Measurements from ENCODE around the gene RGS6.

DNA sequence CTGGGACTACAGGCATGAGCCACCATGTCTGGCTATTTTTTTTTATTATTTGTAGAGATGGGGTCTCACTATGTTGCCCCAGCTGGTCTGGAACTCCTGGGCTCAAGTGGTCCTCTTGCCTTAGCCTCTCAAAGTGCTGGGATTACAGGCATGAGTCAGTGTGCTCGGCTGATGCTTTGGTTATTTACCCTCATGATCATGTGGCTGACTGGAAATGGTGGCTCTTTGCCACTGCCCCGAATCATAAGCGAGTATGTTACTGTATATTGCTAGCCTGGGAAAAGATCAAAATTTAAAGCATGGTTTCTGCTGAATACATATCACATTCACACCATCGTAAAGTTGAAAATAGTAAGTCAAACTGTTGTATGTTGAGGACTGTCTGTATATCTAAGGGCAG, 101.1 kb downstream of the RGS6 start:
- TF ChIP-seq, protein P1, sequence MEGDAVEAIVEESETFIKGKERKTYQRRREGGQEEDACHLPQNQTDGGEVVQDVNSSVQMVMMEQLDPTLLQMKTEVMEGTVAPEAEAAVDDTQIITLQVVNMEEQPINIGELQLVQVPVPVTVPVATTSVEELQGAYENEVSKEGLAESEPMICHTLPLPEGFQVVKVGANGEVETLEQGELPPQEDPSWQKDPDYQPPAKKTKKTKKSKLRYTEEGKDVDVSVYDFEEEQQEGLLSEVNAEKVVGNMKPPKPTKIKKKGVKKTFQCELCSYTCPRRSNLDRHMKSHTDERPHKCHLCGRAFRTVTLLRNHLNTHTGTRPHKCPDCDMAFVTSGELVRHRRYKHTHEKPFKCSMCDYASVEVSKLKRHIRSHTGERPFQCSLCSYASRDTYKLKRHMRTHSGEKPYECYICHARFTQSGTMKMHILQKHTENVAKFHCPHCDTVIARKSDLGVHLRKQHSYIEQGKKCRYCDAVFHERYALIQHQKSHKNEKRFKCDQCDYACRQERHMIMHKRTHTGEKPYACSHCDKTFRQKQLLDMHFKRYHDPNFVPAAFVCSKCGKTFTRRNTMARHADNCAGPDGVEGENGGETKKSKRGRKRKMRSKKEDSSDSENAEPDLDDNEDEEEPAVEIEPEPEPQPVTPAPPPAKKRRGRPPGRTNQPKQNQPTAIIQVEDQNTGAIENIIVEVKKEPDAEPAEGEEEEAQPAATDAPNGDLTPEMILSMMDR (IDR thresholded peaks at IDR 0.05) = no peak
- no peak for TF ChIP-seq POLR2A (IDR thresholded peaks at IDR 0.05)
